Psoas muscle (tissue), 8 donors: ENCODE data around the gene COL2A1. TPM values are rescaled to one million over a fixed set of nuclear protein-coding genes. Genes with fewer than 3 reads are reported as not detected.

Source experiments
- ATAC-seq, 4 donors: fragments of 200-7000 bp; cut with Tn5 transposase; one replicate each; pipeline ENCODE4 v1.9.1; 2020; ENCODE audit warnings: moderate library complexity in 3 of 4, mild to moderate bottlenecking in 2 of 4
- DNase-seq, 2 donors: peaks; one replicate each; pipeline ENCODE4 v3.0.0-alpha.2; 2020
- H3K27ac ChIP-seq: fragments of 200-600 bp; one replicate; pipeline ENCODE4 v1.8.0; 2022
- H3K27me3 ChIP-seq, 3 donors: fragments of 200-600 bp in 1 of 3; one replicate each; pipeline versions ENCODE4 v1.6.1 to v1.8.0; 2013 to 2022; ENCODE audit warnings: low read length in 2 of 3, mild to moderate bottlenecking in 2 of 3, moderate library complexity in 1 of 3; ENCODE audit not compliant: insufficient read depth in 3 of 3
- H3K36me3 ChIP-seq, 2 donors: fragments of 200-600 bp in 1 of 2; one replicate each; pipeline versions ENCODE4 v1.6.1 to v1.8.0; 2013 to 2022; ENCODE audit warnings: low read depth in 1 of 2, mild to moderate bottlenecking in 1 of 2, moderate library complexity in 1 of 2; ENCODE audit not compliant: insufficient read depth in 1 of 2
- H3K4me1 ChIP-seq: fragments of 200-600 bp; one replicate; pipeline ENCODE4 v1.8.0; 2022
- H3K4me3 ChIP-seq: fragments of 200-600 bp; one replicate; pipeline ENCODE4 v1.8.0; 2022; ENCODE audit warnings: mild to moderate bottlenecking
- H3K9me3 ChIP-seq: fragments of 200-600 bp; one replicate; pipeline ENCODE4 v1.8.0; 2022
- WGBS, 3 donors: extraction: QIAGEN DNeasy Blood & Tissue Kit; methylation state at CpG; one replicate each; pipeline versions ENCODE4 v1.1.6 to v1.1.7; 2013; 5-methylcytosine and 5-hydroxymethylcytosine counted together
- intact Hi-C, 2 donors: fragments of 100-400 bp; cut with DNase I; formaldehyde crosslinking; loops; one replicate each; pipeline versions ENCODE4 v1.11.0 to v1.14.2; 2022
- polyA plus RNA-seq, 3 donors: library from polyadenylated mRNA; stranded (reverse); fragments of 200-250 nt; gene quantifications; one replicate each; pipeline ENCODE4 v1.2.3, GENCODE V29; 2013
- total RNA-seq, 4 donors: library from RNA; stranded (reverse); fragmentation: NEBNext Ultra II Directional in 2 of 4; extraction: Animal tissue kit (Norgen Biotek cat#: 25700) in 2 of 4; gene quantifications; one replicate each; pipeline versions ENCODE4 v1.2.1 to v1.2.4, GENCODE V29; 2021 to 2023
- TF ChIP-seq, protein P1 (sequence below): fragments of 200-600 bp; IDR thresholded peaks from one replicate; pipeline ENCODE4 v1.8.0; 2022; ENCODE audit warnings: antibody characterized with exemption
- donor health status: healthy with polysubstance abuse.
- donor health status: DM: no; HTN: no; CAD: no; lungs with moderate emphysema.
- donor health status: Bipolar disorder and iron deficiency.
- donor health status: healthy.
- donor health status: DM: yes; HTN: yes; CAD: no.
- donor health status: DM: no; HTN: no; CAD: no.
- donor health status: DM: no; HTN: no; CAD: no.
- donor health status: DM: yes; HTN: yes; CAD: no.

The COL2A1 gene
- total and polyA plus RNA-seq, 7 donors = 0.06 to 0.41 (median 0.07) TPM; not detected in 4

DNA sequence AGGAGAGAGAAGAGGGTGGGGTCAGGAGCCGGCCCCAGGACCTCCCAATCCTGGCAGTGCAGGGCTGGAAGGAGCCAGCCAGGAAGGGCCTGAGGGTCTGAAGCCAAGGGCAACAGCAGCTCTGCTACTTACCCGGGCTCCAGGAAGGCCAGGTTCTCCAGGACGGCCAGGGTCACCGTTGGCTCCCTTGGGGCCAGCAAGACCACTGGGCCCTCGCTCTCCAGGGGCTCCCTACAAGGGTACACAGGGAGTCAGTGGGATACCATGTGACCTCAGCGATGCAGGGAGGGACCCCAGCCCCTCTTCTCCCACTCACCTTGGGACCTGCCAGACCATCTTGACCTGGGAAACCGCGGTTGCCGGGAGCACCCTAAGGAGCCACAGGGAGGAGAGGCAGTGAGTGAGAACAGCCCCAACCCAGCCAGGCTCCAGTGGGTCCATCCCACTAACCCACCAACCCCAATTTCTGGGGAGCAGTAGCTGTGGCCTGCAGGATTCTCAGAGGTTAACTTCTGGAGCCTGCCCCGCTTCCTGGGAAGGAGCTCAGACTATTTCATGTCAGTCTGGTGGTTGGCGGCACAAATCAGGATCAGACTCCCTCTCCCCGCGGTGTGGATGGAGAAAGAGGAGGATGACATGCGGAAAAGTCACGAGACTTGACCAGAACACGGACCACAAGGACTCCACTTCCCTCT, 18.5 kb downstream of the COL2A1 start:
- DNase-seq = no peak
- 93 to 94% (median 93%) methylated on average over 16 of the region's 16 CpGs for WGBS, 3 donors
- Histone ChIP-seq H3K36me3 (no peaks in the 10 kb centered on the region), H3K27ac (no peak overlapping the region), H3K9me3 (no peaks in the 10 kb centered on the region), H3K27me3 (no peaks in the 10 kb centered on the region), H3K4me1 (peaks cover 14% of the 10 kb centered on the region), H3K4me3 (no peak overlapping the region)
- ATAC-seq = no peak
- intact Hi-C loops = no loop called here
- TF ChIP-seq, protein P1, sequence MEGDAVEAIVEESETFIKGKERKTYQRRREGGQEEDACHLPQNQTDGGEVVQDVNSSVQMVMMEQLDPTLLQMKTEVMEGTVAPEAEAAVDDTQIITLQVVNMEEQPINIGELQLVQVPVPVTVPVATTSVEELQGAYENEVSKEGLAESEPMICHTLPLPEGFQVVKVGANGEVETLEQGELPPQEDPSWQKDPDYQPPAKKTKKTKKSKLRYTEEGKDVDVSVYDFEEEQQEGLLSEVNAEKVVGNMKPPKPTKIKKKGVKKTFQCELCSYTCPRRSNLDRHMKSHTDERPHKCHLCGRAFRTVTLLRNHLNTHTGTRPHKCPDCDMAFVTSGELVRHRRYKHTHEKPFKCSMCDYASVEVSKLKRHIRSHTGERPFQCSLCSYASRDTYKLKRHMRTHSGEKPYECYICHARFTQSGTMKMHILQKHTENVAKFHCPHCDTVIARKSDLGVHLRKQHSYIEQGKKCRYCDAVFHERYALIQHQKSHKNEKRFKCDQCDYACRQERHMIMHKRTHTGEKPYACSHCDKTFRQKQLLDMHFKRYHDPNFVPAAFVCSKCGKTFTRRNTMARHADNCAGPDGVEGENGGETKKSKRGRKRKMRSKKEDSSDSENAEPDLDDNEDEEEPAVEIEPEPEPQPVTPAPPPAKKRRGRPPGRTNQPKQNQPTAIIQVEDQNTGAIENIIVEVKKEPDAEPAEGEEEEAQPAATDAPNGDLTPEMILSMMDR = no peak

DNA sequence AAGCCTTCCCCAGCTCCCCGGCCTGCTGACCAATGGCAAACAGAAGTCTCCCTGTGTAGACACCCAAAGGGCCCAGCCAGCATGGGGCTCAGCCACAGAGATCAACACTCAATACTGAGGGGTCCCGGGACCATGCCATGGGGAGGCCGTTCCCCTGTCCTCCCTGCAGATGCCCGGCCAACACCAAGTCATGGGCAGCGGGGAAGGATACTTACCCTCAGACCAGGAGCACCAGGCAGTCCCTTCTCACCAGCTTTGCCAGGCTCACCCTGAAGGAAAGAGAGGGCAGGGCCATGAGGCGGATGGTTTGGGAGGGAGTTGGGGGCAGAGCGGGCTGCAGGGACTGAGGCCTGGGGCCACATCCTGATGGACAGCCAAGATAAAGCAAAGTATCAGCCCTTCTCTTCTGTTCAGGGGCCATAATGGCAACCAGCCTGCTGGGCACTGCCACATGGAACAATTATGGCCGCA, 19.9 kb downstream of the COL2A1 start:
- TF ChIP-seq, protein P1 = no peak
- H3K36me3 ChIP-seq = no peaks in the 10 kb centered on the region
- no peaks in the 10 kb centered on the region for H3K27me3 ChIP-seq
- DNase-seq = no peak
- H3K27ac ChIP-seq = no peak overlapping the region
- H3K4me3 ChIP-seq = no peak overlapping the region
- no peak for ATAC-seq
- 92 to 97% (median 97%) methylated on average over 7 to 8 of the region's 8 CpGs for WGBS, 3 donors
- intact Hi-C loops = no loop called here
- no peaks in the 10 kb centered on the region for H3K9me3 ChIP-seq
- H3K4me1 ChIP-seq = peaks cover 14% of the 10 kb centered on the region

DNA sequence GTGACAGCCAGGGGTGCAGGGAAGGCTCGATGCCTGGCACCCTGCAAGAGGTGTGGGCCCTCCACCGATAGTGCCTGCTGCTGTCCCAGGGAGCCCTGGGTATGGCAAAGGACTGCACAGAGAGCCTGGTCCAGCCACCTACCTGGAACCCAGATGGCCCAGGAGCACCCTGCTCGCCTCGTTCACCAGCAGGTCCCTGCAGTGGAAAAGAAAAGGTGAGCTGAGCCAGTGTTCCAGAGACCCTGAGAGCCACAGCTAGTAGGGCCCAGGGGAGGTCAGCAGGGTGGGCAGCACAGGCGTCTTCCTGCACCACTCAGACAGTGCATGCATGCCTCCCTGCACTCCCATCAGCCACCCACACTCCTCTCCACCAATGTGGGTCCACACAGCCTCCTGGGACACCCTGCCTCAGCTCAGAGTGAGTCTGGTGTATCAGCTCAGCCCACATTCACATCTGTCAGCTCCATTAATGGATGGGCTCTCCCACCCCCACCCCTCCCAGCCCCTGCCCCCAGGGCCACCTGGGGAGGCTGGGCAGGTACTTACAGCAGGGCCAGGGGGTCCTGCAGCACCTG, 20.6 kb downstream of the COL2A1 start:
- no peaks in the 10 kb centered on the region for H3K9me3 ChIP-seq
- H3K36me3 ChIP-seq = no peaks in the 10 kb centered on the region
- no peak overlapping the region for H3K27ac ChIP-seq
- H3K4me3 ChIP-seq = no peak overlapping the region
- TF ChIP-seq, protein P1 = no peak
- intact Hi-C loops = no loop called here
- ATAC-seq (no peak), DNase-seq (no peak)
- H3K27me3 ChIP-seq = no peaks in the 10 kb centered on the region
- H3K4me1 ChIP-seq = peaks cover 12% of the 10 kb centered on the region
- WGBS, 3 donors = 92% methylated on average over 5 of the region's 5 CpGs

DNA sequence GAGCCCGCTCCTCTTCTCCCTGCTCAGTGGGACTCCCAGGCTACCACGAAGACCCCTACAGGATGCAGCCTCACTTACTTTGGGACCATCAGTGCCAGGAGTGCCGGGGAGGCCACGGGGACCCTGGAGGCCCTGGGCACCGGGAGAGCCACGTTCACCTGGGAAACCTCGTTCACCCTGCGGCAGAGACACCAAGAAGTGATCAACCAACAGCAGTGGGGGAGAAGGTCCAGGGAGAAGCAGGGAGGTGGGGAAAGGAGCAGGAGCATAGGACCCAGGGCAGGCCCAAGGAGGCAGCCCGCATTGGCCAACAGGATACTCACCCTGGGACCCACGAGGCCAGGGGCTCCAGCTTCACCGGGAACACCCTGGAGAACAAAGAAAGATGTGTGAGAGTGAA, 21.5 kb downstream of the COL2A1 start:
- TF ChIP-seq, protein P1 = no peak
- DNase-seq (no peak), ATAC-seq (no peak)
- no peak overlapping the region for H3K27ac ChIP-seq
- no peak overlapping the region for H3K4me3 ChIP-seq
- H3K27me3 ChIP-seq = no peaks in the 10 kb centered on the region
- intact Hi-C loops = no loop called here
- H3K9me3 ChIP-seq = no peaks in the 10 kb centered on the region
- H3K4me1 ChIP-seq = peaks cover 3% of the 10 kb centered on the region
- 88 to 92% (median 90%) methylated on average over 11 of the region's 11 CpGs for WGBS, 3 donors
- H3K36me3 ChIP-seq = no peaks in the 10 kb centered on the region
